ENCODE results near the gene TAPT1. TPM values are rescaled to one million over a fixed set of nuclear protein-coding genes. Genes with fewer than 3 reads are reported as not detected.
A peak's percentile ranks its signal among the peaks of the same experiment; 100 is the strongest.

The TAPT1 gene
- total RNA-seq, 1 donor from 2014 or later, result 25.3 TPM

DNA sequence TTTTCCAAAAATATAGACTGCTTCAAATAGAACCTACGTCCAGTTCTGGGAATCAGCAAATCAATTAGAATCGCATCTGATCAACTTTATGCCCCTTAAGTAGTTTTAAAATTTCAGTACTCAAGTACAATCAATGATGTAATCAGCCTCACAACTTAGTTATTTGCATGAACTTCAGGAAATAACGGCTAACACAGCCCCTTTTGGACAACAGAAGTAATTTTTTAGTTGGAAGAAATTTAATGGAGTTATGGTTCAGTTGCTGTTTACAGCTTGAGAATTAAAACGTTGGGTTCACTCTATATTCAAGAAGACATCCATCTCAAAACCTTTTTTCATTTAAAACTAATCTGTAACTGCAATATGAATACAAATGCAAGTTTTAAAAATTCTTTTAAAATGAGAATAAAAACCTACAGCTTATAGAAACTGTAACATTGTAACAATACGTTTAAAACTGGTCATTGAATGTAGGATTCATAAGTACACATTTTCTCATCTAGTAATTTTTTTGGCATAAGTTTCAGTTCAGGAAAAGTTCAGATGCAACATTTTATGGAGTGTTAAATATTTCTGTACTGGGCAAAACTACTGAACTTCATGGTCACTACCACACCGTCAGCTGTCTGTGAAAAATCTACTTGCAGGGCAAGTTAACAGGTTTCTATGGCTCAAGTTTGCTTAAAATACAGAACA lies 956 bp downstream of the TAPT1 start:
- no peaks in the 10 kb centered on the region for H3K36me3 Mint-ChIP-seq (ENCODE audit: low read depth, unreplicated experiment)
- FAIRE-seq (peak; percentile 55), DNase-seq (ENCODE audit: low read depth) (peak; percentile 36)
- H3K4me1 ChIP-seq (ENCODE audit: insufficient read depth, low read length), result peaks cover 4% of the 10 kb centered on the region
- H3K36me3 ChIP-seq (ENCODE audit: insufficient read depth, low read length), result no peaks in the 10 kb centered on the region
- peak overlapping the region; percentile 78 for H2AFZ ChIP-seq (ENCODE audit: low read depth, low read length)
- H3K9me3 Mint-ChIP-seq (ENCODE audit: unreplicated experiment), result no peaks in the 10 kb centered on the region
- peak overlapping the region; percentile 93 for H3K4me3 Mint-ChIP-seq (ENCODE audit: unreplicated experiment)
- H3K9me3 ChIP-seq (ENCODE audit: insufficient read depth, low read depth, low read length), result no peaks in the 10 kb centered on the region
- H3K9ac ChIP-seq (ENCODE audit: low read length), result peak overlapping the region; percentile 89
- H3K4me2 ChIP-seq (ENCODE audit: low read length), result peak overlapping the region; percentile 98
- peaks cover 19% of the 10 kb centered on the region for H4K20me1 ChIP-seq (ENCODE audit: insufficient read depth, low read length)
- peak overlapping the region; percentile 57 for H3K27ac ChIP-seq (ENCODE audit: low read depth, low read length)
- no peaks in the 10 kb centered on the region for H3K27me3 ChIP-seq (ENCODE audit: insufficient read depth, low read length)
- peak overlapping the region; percentile 81 for H3K27ac Mint-ChIP-seq (ENCODE audit: unreplicated experiment)
- no peaks in the 10 kb centered on the region for H3K27me3 Mint-ChIP-seq (ENCODE audit: low read depth, unreplicated experiment)
- TF ChIP-seq EZH2 (IDR thresholded peaks at IDR 0.05; ENCODE audit: insufficient read depth, low read length), result no peak
- TF ChIP-seq, protein P1, sequence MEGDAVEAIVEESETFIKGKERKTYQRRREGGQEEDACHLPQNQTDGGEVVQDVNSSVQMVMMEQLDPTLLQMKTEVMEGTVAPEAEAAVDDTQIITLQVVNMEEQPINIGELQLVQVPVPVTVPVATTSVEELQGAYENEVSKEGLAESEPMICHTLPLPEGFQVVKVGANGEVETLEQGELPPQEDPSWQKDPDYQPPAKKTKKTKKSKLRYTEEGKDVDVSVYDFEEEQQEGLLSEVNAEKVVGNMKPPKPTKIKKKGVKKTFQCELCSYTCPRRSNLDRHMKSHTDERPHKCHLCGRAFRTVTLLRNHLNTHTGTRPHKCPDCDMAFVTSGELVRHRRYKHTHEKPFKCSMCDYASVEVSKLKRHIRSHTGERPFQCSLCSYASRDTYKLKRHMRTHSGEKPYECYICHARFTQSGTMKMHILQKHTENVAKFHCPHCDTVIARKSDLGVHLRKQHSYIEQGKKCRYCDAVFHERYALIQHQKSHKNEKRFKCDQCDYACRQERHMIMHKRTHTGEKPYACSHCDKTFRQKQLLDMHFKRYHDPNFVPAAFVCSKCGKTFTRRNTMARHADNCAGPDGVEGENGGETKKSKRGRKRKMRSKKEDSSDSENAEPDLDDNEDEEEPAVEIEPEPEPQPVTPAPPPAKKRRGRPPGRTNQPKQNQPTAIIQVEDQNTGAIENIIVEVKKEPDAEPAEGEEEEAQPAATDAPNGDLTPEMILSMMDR (IDR thresholded peaks at IDR 0.05; ENCODE audit: insufficient read depth, low read depth, low read length), result no peak
- peaks cover 46% of the 10 kb centered on the region for H3K79me2 ChIP-seq (ENCODE audit: insufficient read depth, low read length)
- peaks cover 21% of the 10 kb centered on the region for H3K4me1 Mint-ChIP-seq (ENCODE audit: low read depth, unreplicated experiment)
- peak overlapping the region; percentile 93 for H3K4me3 ChIP-seq (ENCODE audit: insufficient read depth, low read depth, low read length)

DNA sequence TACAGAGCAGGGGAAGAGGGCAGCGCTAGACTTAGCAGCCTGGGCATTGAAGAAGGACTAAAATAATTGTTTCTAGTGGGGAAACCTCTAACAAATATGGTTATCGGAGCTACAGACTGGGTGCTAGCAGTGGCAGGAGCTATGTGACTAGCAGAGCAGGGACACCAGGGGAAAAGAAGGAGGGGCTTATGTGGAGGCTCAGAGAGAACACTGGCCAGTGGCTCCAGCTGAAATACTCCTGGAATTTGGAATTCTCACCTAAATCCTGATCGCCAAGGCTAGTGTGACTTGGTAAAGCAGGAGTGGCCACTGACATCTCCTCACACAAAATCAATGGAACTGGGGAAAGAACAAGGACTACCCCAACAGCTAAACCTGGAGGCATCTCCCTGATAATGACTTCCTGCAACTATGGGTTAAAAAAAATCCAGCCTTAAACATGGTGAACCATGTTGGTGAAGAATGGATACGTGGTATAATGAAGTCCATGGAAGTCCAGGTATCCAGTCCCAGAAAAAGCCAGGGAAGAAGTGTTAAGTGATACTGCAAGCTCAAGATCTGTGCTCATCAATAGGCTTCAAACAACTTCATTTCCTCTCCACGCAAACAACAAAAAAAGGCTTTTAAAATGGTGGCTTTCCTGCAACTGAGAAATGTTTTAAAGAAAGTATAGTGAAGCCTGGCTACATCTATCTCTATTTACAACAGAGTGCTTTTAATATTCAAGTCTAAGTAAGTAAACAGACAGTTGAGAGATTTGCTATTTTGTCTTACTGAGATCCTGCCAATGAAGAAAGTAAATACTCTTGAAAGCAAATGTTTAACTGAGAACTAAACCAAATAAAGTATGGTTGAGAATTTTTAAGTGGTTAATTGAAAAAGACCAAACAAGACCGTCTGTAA lies 1.8 kb downstream of the TAPT1 start:
- DNase-seq (ENCODE audit: low read depth) (no peak), FAIRE-seq (no peak)
- Histone ChIP-seq H3K36me3 (ENCODE audit: insufficient read depth, low read length) (no peaks in the 10 kb centered on the region), H3K4me1 (ENCODE audit: insufficient read depth, low read length) (peaks cover 4% of the 10 kb centered on the region), H3K9ac (ENCODE audit: low read length) (peak overlapping the region; percentile 89), H3K4me3 (ENCODE audit: insufficient read depth, low read depth, low read length) (peak overlapping the region; percentile 93), H3K27ac (ENCODE audit: low read depth, low read length) (no peak overlapping the region), H3K27me3 (ENCODE audit: insufficient read depth, low read length) (no peaks in the 10 kb centered on the region), H3K9me3 (ENCODE audit: insufficient read depth, low read depth, low read length) (no peaks in the 10 kb centered on the region), H3K4me2 (ENCODE audit: low read length) (peak overlapping the region; percentile 98), H3K79me2 (ENCODE audit: insufficient read depth, low read length) (peaks cover 54% of the 10 kb centered on the region), H2AFZ (ENCODE audit: low read depth, low read length) (peak overlapping the region; percentile 42), H4K20me1 (ENCODE audit: insufficient read depth, low read length) (peaks cover 23% of the 10 kb centered on the region)
- Mint-ChIP-seq H3K27me3 (ENCODE audit: low read depth, unreplicated experiment) (no peaks in the 10 kb centered on the region), H3K4me1 (ENCODE audit: low read depth, unreplicated experiment) (peaks cover 21% of the 10 kb centered on the region), H3K36me3 (ENCODE audit: low read depth, unreplicated experiment) (no peaks in the 10 kb centered on the region), H3K9me3 (ENCODE audit: unreplicated experiment) (no peaks in the 10 kb centered on the region), H3K4me3 (ENCODE audit: unreplicated experiment) (peak overlapping the region; percentile 93), H3K27ac (ENCODE audit: unreplicated experiment) (peak overlapping the region; percentile 81)
- TF ChIP-seq, protein P1 (IDR thresholded peaks at IDR 0.05; ENCODE audit: insufficient read depth, low read depth, low read length), result no peak
- no peak for TF ChIP-seq EZH2 (IDR thresholded peaks at IDR 0.05; ENCODE audit: insufficient read depth, low read length)
